ENCODE measurements around the gene AQR.
"Not testable (repeated sequence)": the region's sequence is repeated elsewhere in the genome, so short reads cannot be mapped to it uniquely, and the experiment has no call there.

Gene AQR

DNA sequence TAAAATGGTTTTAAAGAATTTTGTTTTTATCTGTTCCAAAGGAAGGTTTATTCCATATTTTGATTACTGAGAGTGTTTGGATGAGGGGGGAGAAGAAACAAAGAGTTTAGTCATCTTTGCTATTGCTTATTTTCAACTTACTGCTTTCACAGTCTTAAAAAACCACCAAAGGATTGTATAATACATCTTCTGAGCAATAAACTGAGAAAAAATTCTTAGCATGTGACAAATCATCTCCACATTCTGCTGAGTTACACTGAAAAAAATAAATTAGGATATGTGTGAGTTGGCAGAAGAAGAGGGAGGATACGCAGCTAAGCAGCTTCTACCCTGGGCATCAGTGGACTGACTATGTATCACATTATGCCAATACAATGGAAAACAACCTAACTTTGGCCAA, 151.0 kb downstream of the AQR start:
- ChIA-PET POLR2A (no interaction called here), CTCF (no interaction called here)
- DNase-seq (ENCODE audit: extremely low spot score), result no peak
- TF ChIP-seq FOXK2 (IDR thresholded peaks at IDR 0.05) (no peak), SP1 (IDR thresholded peaks at IDR 0.05) (no peak), BHLHE40 (IDR thresholded peaks at IDR 0.05; ENCODE audit: borderline replicate concordance) (no peak), SUZ12 (IDR thresholded peaks at IDR 0.05) (no peak), ELF4 (IDR thresholded peaks at IDR 0.05) (no peak), NFRKB (IDR thresholded peaks at IDR 0.05) (no peak), FOXA1 (IDR thresholded peaks at IDR 0.05) (no peak), CTBP1 (IDR thresholded peaks at IDR 0.05; ENCODE audit: borderline replicate concordance) (no peak), ZNF384 (IDR thresholded peaks at IDR 0.05) (no peak), TARDBP (IDR thresholded peaks at IDR 0.05) (no peak), L3MBTL2 (conservative IDR thresholded peaks at IDR 0.05) (no peak), HDGF (IDR thresholded peaks at IDR 0.05; ENCODE audit: borderline replicate concordance) (no peak), PKNOX1 (IDR thresholded peaks at IDR 0.05) (no peak), ARNT (IDR thresholded peaks at IDR 0.05) (no peak), FOXM1 (IDR thresholded peaks at IDR 0.05; ENCODE audit: borderline replicate concordance) (no peak), LEF1 (IDR thresholded peaks at IDR 0.05; ENCODE audit: borderline replicate concordance) (no peak)

DNA sequence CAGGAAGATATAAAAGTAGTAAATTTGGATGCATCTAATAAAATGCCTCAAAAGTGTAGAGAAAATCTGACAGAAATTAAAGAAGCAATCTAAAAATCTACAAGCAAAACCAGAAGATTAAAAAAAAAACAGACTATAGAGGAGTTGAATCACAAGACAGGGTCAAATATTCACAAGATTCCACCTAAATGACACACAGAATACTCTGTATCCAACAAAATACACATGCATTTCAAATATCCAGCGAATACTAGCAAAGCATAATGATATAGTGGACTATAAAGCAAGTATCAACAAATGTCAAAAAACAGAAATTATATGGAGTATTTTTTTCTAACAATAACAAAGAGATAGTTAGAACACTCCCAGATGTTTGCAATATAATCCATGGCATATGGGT, 153.7 kb downstream of the AQR start:
- no peak for DNase-seq (ENCODE audit: extremely low spot score)
- TF ChIP-seq FOXK2 (IDR thresholded peaks at IDR 0.05), result no peak
- no peak for TF ChIP-seq TARDBP (IDR thresholded peaks at IDR 0.05)
- no peak for TF ChIP-seq SUZ12 (IDR thresholded peaks at IDR 0.05)
- no peak for TF ChIP-seq FOXM1 (IDR thresholded peaks at IDR 0.05; ENCODE audit: borderline replicate concordance)
- no peak for TF ChIP-seq L3MBTL2 (conservative IDR thresholded peaks at IDR 0.05)
- TF ChIP-seq SP1 (IDR thresholded peaks at IDR 0.05), result no peak
- TF ChIP-seq ARNT (IDR thresholded peaks at IDR 0.05), result no peak
- TF ChIP-seq HDGF (IDR thresholded peaks at IDR 0.05; ENCODE audit: borderline replicate concordance), result no peak
- no peak for TF ChIP-seq ZNF384 (IDR thresholded peaks at IDR 0.05)
- TF ChIP-seq BHLHE40 (IDR thresholded peaks at IDR 0.05; ENCODE audit: borderline replicate concordance), result no peak
- TF ChIP-seq FOXA1 (IDR thresholded peaks at IDR 0.05), result no peak
- TF ChIP-seq LEF1 (IDR thresholded peaks at IDR 0.05; ENCODE audit: borderline replicate concordance), result no peak
- no peak for TF ChIP-seq CTBP1 (IDR thresholded peaks at IDR 0.05; ENCODE audit: borderline replicate concordance)
- no peak for TF ChIP-seq NFRKB (IDR thresholded peaks at IDR 0.05)
- TF ChIP-seq ELF4 (IDR thresholded peaks at IDR 0.05), result no peak
- ChIA-PET POLR2A (no interaction called here), CTCF (no interaction called here)

GRCh38 chr15:34813446-34814190, 155.9 kb downstream of the AQR start:
- ChIA-PET POLR2A (no interaction called here), CTCF (no interaction called here)
- TF ChIP-seq SUZ12 (IDR thresholded peaks at IDR 0.05), result no peak
- no peak for TF ChIP-seq FOXA1 (IDR thresholded peaks at IDR 0.05)
- TF ChIP-seq ARNT (IDR thresholded peaks at IDR 0.05), result no peak
- no peak for TF ChIP-seq SP1 (IDR thresholded peaks at IDR 0.05)
- no peak for TF ChIP-seq ZNF384 (IDR thresholded peaks at IDR 0.05)
- TF ChIP-seq FOXM1 (IDR thresholded peaks at IDR 0.05; ENCODE audit: borderline replicate concordance), result no peak

DNA sequence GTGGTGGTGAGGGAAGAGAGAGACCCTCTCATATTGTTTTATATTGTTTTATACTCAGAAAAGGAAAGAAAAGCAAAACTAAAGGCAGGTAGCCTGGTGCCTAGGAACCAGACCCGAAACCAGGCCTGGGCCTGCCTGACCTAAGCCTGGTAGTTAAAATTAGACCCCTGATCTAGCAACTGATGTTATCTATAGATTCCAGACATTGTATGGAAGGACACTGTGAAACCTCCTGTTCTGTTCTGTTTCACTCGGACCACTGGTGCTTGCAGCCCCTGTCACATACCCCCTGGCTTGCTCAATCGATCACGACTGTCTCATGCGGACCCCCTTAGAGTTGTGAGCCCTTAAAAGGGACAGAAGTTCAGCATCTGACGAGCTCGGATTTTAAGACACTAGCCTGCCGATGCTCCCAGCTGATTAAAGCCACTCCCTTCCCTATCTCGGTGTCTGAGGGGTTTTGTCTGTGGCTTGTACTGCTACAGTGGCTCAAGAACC, 156.6 kb downstream of the AQR start:
- CTCF ChIA-PET; DNase-seq (ENCODE audit: extremely low spot score); POLR2A ChIA-PET: not testable (repeated sequence)

More at GRCh38 chr15:34813446-34814190, 155.9 kb downstream of the AQR start:
- DNase-seq (ENCODE audit: extremely low spot score), result no peak

GRCh38 chr15:34812369-34812768, 157.2 kb downstream of the AQR start:
- POLR2A ChIA-PET, result no interaction called here
- CTCF ChIA-PET, result no interaction called here
- TF ChIP-seq SUZ12 (IDR thresholded peaks at IDR 0.05) (no peak), FOXK2 (IDR thresholded peaks at IDR 0.05) (no peak), ARNT (IDR thresholded peaks at IDR 0.05) (no peak), NFRKB (IDR thresholded peaks at IDR 0.05) (no peak), BHLHE40 (IDR thresholded peaks at IDR 0.05; ENCODE audit: borderline replicate concordance) (no peak), ELF4 (IDR thresholded peaks at IDR 0.05) (no peak), PKNOX1 (IDR thresholded peaks at IDR 0.05) (no peak), SP1 (IDR thresholded peaks at IDR 0.05) (no peak), L3MBTL2 (conservative IDR thresholded peaks at IDR 0.05) (no peak), HDGF (IDR thresholded peaks at IDR 0.05; ENCODE audit: borderline replicate concordance) (no peak), FOXA1 (IDR thresholded peaks at IDR 0.05) (no peak), CTBP1 (IDR thresholded peaks at IDR 0.05; ENCODE audit: borderline replicate concordance) (no peak), TARDBP (IDR thresholded peaks at IDR 0.05) (no peak), LEF1 (IDR thresholded peaks at IDR 0.05; ENCODE audit: borderline replicate concordance) (no peak), ZNF384 (IDR thresholded peaks at IDR 0.05) (no peak), FOXM1 (IDR thresholded peaks at IDR 0.05; ENCODE audit: borderline replicate concordance) (no peak)
- no peak for DNase-seq (ENCODE audit: extremely low spot score)

GRCh38 chr15:34810443-34811129, 159.0 kb downstream of the AQR start:
- CTCF ChIA-PET, result no interaction called here
- POLR2A ChIA-PET, result no interaction called here
- TF ChIP-seq TARDBP (IDR thresholded peaks at IDR 0.05) (no peak), ARNT (IDR thresholded peaks at IDR 0.05) (no peak), SUZ12 (IDR thresholded peaks at IDR 0.05) (no peak), SP1 (IDR thresholded peaks at IDR 0.05) (no peak), CTBP1 (IDR thresholded peaks at IDR 0.05; ENCODE audit: borderline replicate concordance) (no peak), HDGF (IDR thresholded peaks at IDR 0.05; ENCODE audit: borderline replicate concordance) (no peak), NFRKB (IDR thresholded peaks at IDR 0.05) (no peak)
- DNase-seq (ENCODE audit: extremely low spot score), result no peak
